Nephron progenitor cell (in vitro differentiated cells): Measurements from ENCODE around the gene C18orf54.

ENCODE experiments used
- DNase-seq: peaks from one replicate; pipeline ENCODE4 v3.0.0; 2021
- H3K27ac Mint-ChIP-seq: 2 replicates; pipeline ENCODE4 v1.8.0; 2021; ENCODE audit warnings: mild to moderate bottlenecking, moderate library complexity, mixed read lengths
- H3K27me3 Mint-ChIP-seq: 2 replicates; pipeline ENCODE4 v1.8.0; 2021; ENCODE audit warnings: mild to moderate bottlenecking, low read depth, mixed read lengths; ENCODE audit not compliant: poor library complexity
- H3K36me3 Mint-ChIP-seq: 2 replicates; pipeline ENCODE4 v1.8.0; 2021; ENCODE audit warnings: low read depth, mixed read lengths
- H3K4me1 Mint-ChIP-seq: 2 replicates; pipeline ENCODE4 v1.8.0; 2021; ENCODE audit warnings: mixed read lengths
- H3K4me3 Mint-ChIP-seq: 2 replicates; pipeline ENCODE4 v1.8.0; 2021; ENCODE audit warnings: mild to moderate bottlenecking, moderate library complexity, mixed read lengths
- H3K9me3 Mint-ChIP-seq: 2 replicates; pipeline ENCODE4 v1.8.0; 2021; ENCODE audit warnings: mild to moderate bottlenecking, moderate library complexity, mixed read lengths
- CTCF ChIP-seq: fragments of 200-600 bp; sonication (generic); IDR thresholded peaks from 2 replicates; pipeline ENCODE4 v1.5.0; 2021; ENCODE audit warnings: antibody characterized with exemption

Gene C18orf54

GRCh38 chr18:54329787-54330186, 27.9 kb upstream of the C18orf54 start:
- no peak overlapping the region for H3K27ac Mint-ChIP-seq
- no peak for TF ChIP-seq CTCF
- no peaks in the 10 kb centered on the region for H3K36me3 Mint-ChIP-seq
- H3K4me1 Mint-ChIP-seq = peaks cover 10% of the 10 kb centered on the region
- H3K27me3 Mint-ChIP-seq = no peaks in the 10 kb centered on the region
- no peak overlapping the region for H3K4me3 Mint-ChIP-seq
- H3K9me3 Mint-ChIP-seq = peaks cover 4% of the 10 kb centered on the region
- no peak for DNase-seq

- H3K36me3 Mint-ChIP-seq = peaks cover 5% of the 10 kb centered on the region
- TF ChIP-seq CTCF = no peak
- peaks cover 17% of the 10 kb centered on the region for H3K4me1 Mint-ChIP-seq
- H3K9me3 Mint-ChIP-seq = peaks cover 10% of the 10 kb centered on the region
- no peak for DNase-seq
- no peak overlapping the region for H3K4me3 Mint-ChIP-seq
- H3K27me3 Mint-ChIP-seq = no peaks in the 10 kb centered on the region
- no peak overlapping the region for H3K27ac Mint-ChIP-seq
These were observed 26.7 kb upstream of the C18orf54 start for GRCh38 chr18:54330768-54331548.

- Mint-ChIP-seq H3K27ac (no peak overlapping the region), H3K36me3 (peaks cover 7% of the 10 kb centered on the region), H3K27me3 (no peaks in the 10 kb centered on the region), H3K4me1 (peaks cover 19% of the 10 kb centered on the region), H3K9me3 (peaks cover 40% of the 10 kb centered on the region), H3K4me3 (no peak overlapping the region)
- no peak for DNase-seq
- no peak for TF ChIP-seq CTCF
These were observed 22.0 kb upstream of the C18orf54 start for GRCh38 chr18:54335638-54336173.

- peaks cover 18% of the 10 kb centered on the region for H3K36me3 Mint-ChIP-seq
- TF ChIP-seq CTCF = no peak
- peaks cover 56% of the 10 kb centered on the region for H3K9me3 Mint-ChIP-seq
- no peaks in the 10 kb centered on the region for H3K27me3 Mint-ChIP-seq
- peaks cover 19% of the 10 kb centered on the region for H3K4me1 Mint-ChIP-seq
- no peak overlapping the region for H3K27ac Mint-ChIP-seq
- no peak for DNase-seq
- no peak overlapping the region for H3K4me3 Mint-ChIP-seq
These were observed 19.5 kb upstream of the C18orf54 start for GRCh38 chr18:54338230-54338629.

GRCh38 chr18:54351186-54351585, 6.5 kb upstream of the C18orf54 start:
- no peak for TF ChIP-seq CTCF
- peaks cover 9% of the 10 kb centered on the region for H3K36me3 Mint-ChIP-seq
- H3K4me1 Mint-ChIP-seq = no peaks in the 10 kb centered on the region
- peaks cover 3% of the 10 kb centered on the region for H3K27me3 Mint-ChIP-seq
- DNase-seq = no peak
- H3K4me3 Mint-ChIP-seq = no peak overlapping the region
- H3K9me3 Mint-ChIP-seq = peaks cover 20% of the 10 kb centered on the region
- H3K27ac Mint-ChIP-seq = no peak overlapping the region
